Smooth muscle cell (in vitro differentiated cells): ENCODE measurements around the gene ANAPC15. TPM values are rescaled to one million over a fixed set of nuclear protein-coding genes. Genes with fewer than 3 reads are reported as not detected.

ENCODE experiments used
- DNase-seq: peaks from one replicate; lab custom pipeline; 2025; ENCODE audit not compliant: unreplicated experiment; lab: John Stamatoyannopoulos, UW
- H2AFZ ChIP-seq: fragments of 200-600 bp; sonication (generic); 2 replicates; pipeline ENCODE4 v1.6.0; 2016; ENCODE audit warnings: antibody characterized with exemption, low read depth, mild to moderate bottlenecking
- H3F3A ChIP-seq: fragments of 200-600 bp; sonication (generic); 2 replicates; pipeline ENCODE4 v1.6.0; 2017; ENCODE audit warnings: antibody characterized with exemption, low read depth
- H3K27ac ChIP-seq: fragments of 200-600 bp; sonication (generic); 2 replicates; pipeline ENCODE4 v1.5.1; 2016; ENCODE audit warnings: low read depth, mild to moderate bottlenecking
- H3K27me3 ChIP-seq: fragments of 200-600 bp; sonication (generic); 2 replicates; pipeline ENCODE4 v1.6.1; 2016; ENCODE audit warnings: low read depth, mild to moderate bottlenecking
- H3K36me3 ChIP-seq: fragments of 200-600 bp; sonication (generic); 2 replicates; pipeline ENCODE4 v1.5.1; 2016; ENCODE audit warnings: low read depth
- H3K4me1 ChIP-seq: fragments of 200-600 bp; sonication (generic); 2 replicates; pipeline ENCODE4 v1.5.1; 2016; ENCODE audit warnings: low read depth
- H3K4me2 ChIP-seq: fragments of 200-600 bp; sonication (generic); 2 replicates; pipeline ENCODE4 v1.6.0; 2016; ENCODE audit warnings: mild to moderate bottlenecking
- H3K4me3 ChIP-seq: fragments of 200-600 bp; sonication (generic); 2 replicates; pipeline ENCODE4 v1.5.1; 2016; ENCODE audit warnings: mild to moderate bottlenecking
- H3K79me2 ChIP-seq: fragments of 200-600 bp; sonication (generic); 2 replicates; pipeline ENCODE4 v1.6.0; 2016; ENCODE audit warnings: low read depth, mild to moderate bottlenecking
- H3K9ac ChIP-seq: fragments of 200-600 bp; sonication (generic); 2 replicates; pipeline ENCODE4 v1.6.0; 2016; ENCODE audit warnings: low read depth
- H3K9me3 ChIP-seq: fragments of 200-600 bp; sonication (generic); replicated peaks from 2 replicates; pipeline ENCODE4 v1.5.1; 2016; ENCODE audit warnings: low read depth
- H4K20me1 ChIP-seq: fragments of 200-600 bp; sonication (generic); 2 replicates; pipeline ENCODE4 v1.6.0; 2016; ENCODE audit warnings: low read depth
- WGBS: methylation state at CpG from one replicate; pipeline ENCODE4 v1.1.7; 2016; ENCODE audit warnings: low lambda C conversion rate; 5-methylcytosine and 5-hydroxymethylcytosine counted together
- polyA plus RNA-seq: library from polyadenylated mRNA; unstranded; fragments of >200 nt; fragmentation: Nextera tagmentation; extraction: Ambion mirVana; gene quantifications from 2 replicates; pipeline ENCODE4 v1.2.1, GENCODE V29; 2016
- total RNA-seq: library from RNA; depleted of rRNA; stranded (reverse); fragments of >200 nt; gene quantifications from 2 replicates; pipeline ENCODE4 v1.2.3, GENCODE V29; 2014
- TF ChIP-seq, protein P1 (sequence below): fragments of 200-600 bp; sonication (generic); IDR thresholded peaks from 2 replicates; pipeline ENCODE4 v1.5.1; 2017; ENCODE audit warnings: borderline replicate concordance, mild to moderate bottlenecking, antibody characterized with exemption; ENCODE audit not compliant: insufficient read depth, poor library complexity, severe bottlenecking

The ANAPC15 gene
- total and polyA plus RNA-seq, 2 experiments from 2014 or later: 12.2 to 51.9 TPM

DNA sequence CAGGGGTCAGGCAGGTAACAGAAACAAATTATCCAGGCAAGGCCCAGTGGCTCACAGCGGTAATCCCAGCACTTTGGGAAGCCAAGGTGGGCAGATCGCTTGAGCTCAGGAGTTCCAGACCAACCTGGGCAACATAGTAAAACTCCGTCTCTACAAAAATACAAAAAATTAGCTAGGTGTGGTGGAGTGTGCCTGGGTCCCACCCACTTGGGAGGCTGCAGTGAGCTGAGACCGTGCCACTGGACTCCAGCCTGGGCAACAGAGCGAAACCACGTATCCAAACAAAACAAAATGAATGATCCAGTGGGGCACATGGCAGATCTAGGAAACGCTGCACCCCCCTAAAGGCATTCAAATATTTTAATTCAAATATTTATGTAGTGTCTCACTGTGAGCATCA lies 42.0 kb downstream of the ANAPC15 start:
- peak overlapping the region; percentile 99 for H3K27ac ChIP-seq
- no peaks in the 10 kb centered on the region for H3K9me3 ChIP-seq
- no peak overlapping the region for H2AFZ ChIP-seq
- peaks cover 66% of the 10 kb centered on the region for H3K79me2 ChIP-seq
- H3F3A ChIP-seq: peaks cover 35% of the 10 kb centered on the region
- H3K36me3 ChIP-seq: no peaks in the 10 kb centered on the region
- H3K4me3 ChIP-seq: no peak overlapping the region
- peak overlapping the region; percentile 81 for H3K4me2 ChIP-seq
- TF ChIP-seq, protein P1, sequence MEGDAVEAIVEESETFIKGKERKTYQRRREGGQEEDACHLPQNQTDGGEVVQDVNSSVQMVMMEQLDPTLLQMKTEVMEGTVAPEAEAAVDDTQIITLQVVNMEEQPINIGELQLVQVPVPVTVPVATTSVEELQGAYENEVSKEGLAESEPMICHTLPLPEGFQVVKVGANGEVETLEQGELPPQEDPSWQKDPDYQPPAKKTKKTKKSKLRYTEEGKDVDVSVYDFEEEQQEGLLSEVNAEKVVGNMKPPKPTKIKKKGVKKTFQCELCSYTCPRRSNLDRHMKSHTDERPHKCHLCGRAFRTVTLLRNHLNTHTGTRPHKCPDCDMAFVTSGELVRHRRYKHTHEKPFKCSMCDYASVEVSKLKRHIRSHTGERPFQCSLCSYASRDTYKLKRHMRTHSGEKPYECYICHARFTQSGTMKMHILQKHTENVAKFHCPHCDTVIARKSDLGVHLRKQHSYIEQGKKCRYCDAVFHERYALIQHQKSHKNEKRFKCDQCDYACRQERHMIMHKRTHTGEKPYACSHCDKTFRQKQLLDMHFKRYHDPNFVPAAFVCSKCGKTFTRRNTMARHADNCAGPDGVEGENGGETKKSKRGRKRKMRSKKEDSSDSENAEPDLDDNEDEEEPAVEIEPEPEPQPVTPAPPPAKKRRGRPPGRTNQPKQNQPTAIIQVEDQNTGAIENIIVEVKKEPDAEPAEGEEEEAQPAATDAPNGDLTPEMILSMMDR: no peak
- H3K27me3 ChIP-seq: no peaks in the 10 kb centered on the region
- WGBS: 92% methylated on average over 7 of the region's 7 CpGs
- no peaks in the 10 kb centered on the region for H4K20me1 ChIP-seq
- peaks cover 64% of the 10 kb centered on the region for H3K4me1 ChIP-seq
- peak overlapping the region; percentile 45 for H3K9ac ChIP-seq
- DNase-seq: no peak

DNA sequence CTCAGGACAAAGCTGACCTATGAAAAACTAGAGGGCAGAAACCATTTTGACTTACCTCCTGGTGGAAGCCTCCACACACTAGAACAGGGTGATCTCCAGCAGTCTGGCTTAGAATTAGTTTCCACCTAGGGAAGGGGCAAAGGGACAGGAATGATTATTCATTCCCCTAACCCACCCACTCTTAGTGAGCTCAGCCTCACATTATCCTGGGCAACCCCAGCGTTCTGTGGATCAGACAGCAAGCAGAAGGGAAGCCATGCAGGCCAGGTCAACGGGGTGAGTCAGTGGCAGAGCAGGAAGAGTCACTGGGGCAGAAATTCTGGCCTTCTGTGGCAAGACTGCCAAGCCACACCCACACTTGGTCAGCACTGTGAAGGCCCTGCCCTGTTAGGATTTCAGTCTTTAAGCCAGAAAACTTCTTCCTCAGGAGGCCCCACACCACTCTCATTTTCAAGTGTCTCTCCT lies 42.7 kb downstream of the ANAPC15 start:
- Histone ChIP-seq H3K9me3 (no peaks in the 10 kb centered on the region), H3K4me1 (peaks cover 60% of the 10 kb centered on the region), H3K36me3 (no peaks in the 10 kb centered on the region), H3K9ac (peak overlapping the region; percentile 92), H3K27ac (peak overlapping the region; percentile 99), H3K4me2 (peak overlapping the region; percentile 81), H4K20me1 (no peaks in the 10 kb centered on the region), H3K27me3 (no peaks in the 10 kb centered on the region), H3K4me3 (no peak overlapping the region), H3F3A (peaks cover 30% of the 10 kb centered on the region), H2AFZ (no peak overlapping the region), H3K79me2 (peaks cover 66% of the 10 kb centered on the region)
- 0% methylated on average over 2 of the region's 2 CpGs for WGBS
- TF ChIP-seq, protein P1: no peak
- peak; percentile 34 for DNase-seq

DNA sequence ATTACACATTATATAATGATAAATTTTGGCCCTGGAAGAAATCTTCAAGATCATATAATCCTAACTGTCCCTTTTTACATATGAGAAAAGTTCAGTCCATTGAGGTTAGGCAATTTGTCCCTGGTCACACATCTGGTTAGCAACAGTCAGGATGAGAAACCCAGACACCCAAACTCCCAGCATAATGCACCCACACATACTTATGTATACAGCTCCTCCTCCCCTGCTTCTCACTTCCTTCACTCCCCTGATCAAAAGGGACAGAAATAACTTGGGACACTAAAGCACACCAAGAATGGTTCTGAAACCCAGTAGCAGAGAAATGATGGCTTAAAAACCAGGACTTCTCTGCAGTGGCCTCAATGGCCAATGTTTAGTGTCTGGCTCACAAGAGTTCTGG lies 43.3 kb downstream of the ANAPC15 start:
- H2AFZ ChIP-seq: no peak overlapping the region

DNA sequence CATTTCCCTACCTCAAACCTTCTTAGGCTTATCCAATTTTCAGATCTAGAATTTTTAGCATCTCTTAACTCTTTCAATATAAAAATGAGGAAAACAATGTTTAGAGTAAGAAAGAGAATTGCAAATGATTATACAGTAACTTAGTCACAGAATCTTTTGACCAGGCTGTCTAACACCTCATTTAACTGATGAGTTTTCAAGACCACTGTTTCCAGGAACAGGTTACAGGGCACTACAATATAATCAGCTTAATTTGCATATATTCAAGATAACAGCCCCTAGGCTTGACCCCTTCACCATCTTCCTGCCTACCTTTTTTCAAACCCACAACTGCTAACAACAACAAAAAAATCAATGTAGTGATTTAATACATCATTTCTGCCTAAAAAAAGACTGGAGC lies 44.8 kb downstream of the ANAPC15 start:
- Histone ChIP-seq H3K9ac (no peak overlapping the region), H3K36me3 (no peaks in the 10 kb centered on the region), H3K79me2 (peaks cover 71% of the 10 kb centered on the region), H4K20me1 (no peaks in the 10 kb centered on the region), H2AFZ (no peak overlapping the region), H3K27ac (peak overlapping the region; percentile 99), H3K27me3 (no peaks in the 10 kb centered on the region), H3K9me3 (no peaks in the 10 kb centered on the region), H3K4me1 (peaks cover 53% of the 10 kb centered on the region), H3F3A (peaks cover 21% of the 10 kb centered on the region), H3K4me2 (no peak overlapping the region), H3K4me3 (no peak overlapping the region)
- TF ChIP-seq, protein P1: no peak
- DNase-seq: no peak

More for the DNA sequence above, 43.3 kb downstream of the ANAPC15 start:
- H3F3A ChIP-seq: peaks cover 30% of the 10 kb centered on the region
- no peaks in the 10 kb centered on the region for H3K36me3 ChIP-seq
- TF ChIP-seq, protein P1: no peak
- H3K27ac ChIP-seq: peak overlapping the region; percentile 99
- H4K20me1 ChIP-seq: no peaks in the 10 kb centered on the region
- no peaks in the 10 kb centered on the region for H3K9me3 ChIP-seq
- H3K4me2 ChIP-seq: peak overlapping the region; percentile 81
- no peak for DNase-seq
- peak overlapping the region; percentile 92 for H3K9ac ChIP-seq
- peaks cover 66% of the 10 kb centered on the region for H3K79me2 ChIP-seq
- no peaks in the 10 kb centered on the region for H3K27me3 ChIP-seq
- peaks cover 60% of the 10 kb centered on the region for H3K4me1 ChIP-seq
- no peak overlapping the region for H3K4me3 ChIP-seq
